Suprapubic skin (tissue), 4 donors: ENCODE data around the gene MAP4K5.

Experiments used
- EP300 ChIP-seq: sonication (generic); formaldehyde crosslinking; IDR thresholded peaks from one replicate; pipeline ENCODE4 v1.6.1; 2017; ENCODE audit warnings: antibody characterized with exemption
- POLR2A ChIP-seq, 2 donors: fragments of 450-650 bp; IDR thresholded peaks; one replicate each; pipeline ENCODE4 v1.6.1; 2017; ENCODE audit warnings: antibody characterized with exemption in 2 of 2, mild to moderate bottlenecking in 2 of 2, moderate library complexity in 2 of 2
- POLR2AphosphoS5 ChIP-seq, 3 donors: sonication (generic); formaldehyde crosslinking; IDR thresholded peaks; one replicate each; pipeline ENCODE4 v1.6.1; 2017; ENCODE audit warnings: antibody characterized with exemption in 3 of 3
- TF ChIP-seq, protein P1 (sequence below), 2 donors: fragments of 200-600 bp in 1 of 2; fragments of 450-650 bp in 1 of 2; sonication (generic) in 1 of 2; IDR thresholded peaks; one replicate each; pipeline ENCODE4 v1.5.1; 2016 to 2019; ENCODE audit warnings: antibody characterized with exemption in 2 of 2, mild to moderate bottlenecking in 1 of 2, moderate library complexity in 1 of 2

DNA sequence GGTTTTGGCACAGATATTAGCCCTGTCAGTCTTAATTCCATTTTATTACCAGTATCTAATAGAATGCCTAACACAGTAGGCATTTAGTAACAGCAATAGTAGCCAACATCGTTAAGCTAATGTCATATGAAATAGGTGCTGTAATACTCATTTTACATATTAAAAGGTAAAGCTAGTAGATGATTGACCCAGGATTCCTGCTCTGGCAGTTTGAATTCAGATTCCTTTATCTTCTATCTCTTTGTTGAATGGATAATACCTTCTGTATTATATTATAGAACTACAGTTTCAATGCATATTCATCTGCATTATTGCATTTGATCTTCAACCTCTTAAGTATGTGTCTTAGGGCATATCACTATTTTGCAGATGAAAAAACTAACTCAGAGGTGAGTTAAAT lies 30.5 kb upstream of the MAP4K5 start:
- TF ChIP-seq EP300, result no peak
- TF ChIP-seq, protein P1, sequence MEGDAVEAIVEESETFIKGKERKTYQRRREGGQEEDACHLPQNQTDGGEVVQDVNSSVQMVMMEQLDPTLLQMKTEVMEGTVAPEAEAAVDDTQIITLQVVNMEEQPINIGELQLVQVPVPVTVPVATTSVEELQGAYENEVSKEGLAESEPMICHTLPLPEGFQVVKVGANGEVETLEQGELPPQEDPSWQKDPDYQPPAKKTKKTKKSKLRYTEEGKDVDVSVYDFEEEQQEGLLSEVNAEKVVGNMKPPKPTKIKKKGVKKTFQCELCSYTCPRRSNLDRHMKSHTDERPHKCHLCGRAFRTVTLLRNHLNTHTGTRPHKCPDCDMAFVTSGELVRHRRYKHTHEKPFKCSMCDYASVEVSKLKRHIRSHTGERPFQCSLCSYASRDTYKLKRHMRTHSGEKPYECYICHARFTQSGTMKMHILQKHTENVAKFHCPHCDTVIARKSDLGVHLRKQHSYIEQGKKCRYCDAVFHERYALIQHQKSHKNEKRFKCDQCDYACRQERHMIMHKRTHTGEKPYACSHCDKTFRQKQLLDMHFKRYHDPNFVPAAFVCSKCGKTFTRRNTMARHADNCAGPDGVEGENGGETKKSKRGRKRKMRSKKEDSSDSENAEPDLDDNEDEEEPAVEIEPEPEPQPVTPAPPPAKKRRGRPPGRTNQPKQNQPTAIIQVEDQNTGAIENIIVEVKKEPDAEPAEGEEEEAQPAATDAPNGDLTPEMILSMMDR (IDR thresholded peaks at IDR 0.05), result no peak
- TF ChIP-seq POLR2A (IDR thresholded peaks at IDR 0.05), result no peak
- TF ChIP-seq POLR2AphosphoS5 (IDR thresholded peaks at IDR 0.05), result no peak
